Mesothelial cell of epicardium (in vitro differentiated cells): ENCODE data around the gene MAPK8IP3. TPM values are rescaled to one million over a fixed set of nuclear protein-coding genes. Genes with fewer than 3 reads are reported as not detected.
"Not testable (repeated sequence)": the region's sequence is repeated elsewhere in the genome, so short reads cannot be mapped to it uniquely, and the experiment has no call there.

ENCODE experiments used
- DNase-seq, 2 experiments: peaks; one replicate each; pipeline ENCODE4 v3.0.0; 2021; ENCODE audit warnings: low spot score in 2 of 2; ENCODE audit not compliant: unreplicated experiment in 2 of 2
- H3K27ac Mint-ChIP-seq: 2 replicates; pipeline ENCODE4 v1.8.0; 2021; ENCODE audit warnings: mixed read lengths
- H3K27me3 Mint-ChIP-seq: 2 replicates; pipeline ENCODE4 v1.8.0; 2021; ENCODE audit warnings: low read depth, mixed read lengths
- H3K36me3 Mint-ChIP-seq: 2 replicates; pipeline ENCODE4 v1.8.0; 2021; ENCODE audit warnings: mixed read lengths
- H3K4me1 Mint-ChIP-seq: 2 replicates; pipeline ENCODE4 v1.8.0; 2021; ENCODE audit warnings: mixed read lengths
- H3K4me3 Mint-ChIP-seq: 2 replicates; pipeline ENCODE4 v1.8.0; 2021; ENCODE audit warnings: mild to moderate bottlenecking, moderate library complexity, mixed read lengths
- H3K9me3 Mint-ChIP-seq: 2 replicates; pipeline ENCODE4 v1.8.0; 2021; ENCODE audit warnings: mixed read lengths
- total RNA-seq: library from RNA; stranded (reverse); gene quantifications from 3 replicates; pipeline ENCODE4 v1.2.1, GENCODE V29; 2021
- TF ChIP-seq, protein P1 (sequence below): fragments of 200-600 bp; sonication (generic); IDR thresholded peaks from one replicate; pipeline ENCODE4 v1.5.0; 2021; ENCODE audit warnings: antibody characterized with exemption; ENCODE audit not compliant: unreplicated experiment

MAPK8IP3 gene
- total RNA-seq, 1 donor from 2014 or later = 182 TPM

DNA sequence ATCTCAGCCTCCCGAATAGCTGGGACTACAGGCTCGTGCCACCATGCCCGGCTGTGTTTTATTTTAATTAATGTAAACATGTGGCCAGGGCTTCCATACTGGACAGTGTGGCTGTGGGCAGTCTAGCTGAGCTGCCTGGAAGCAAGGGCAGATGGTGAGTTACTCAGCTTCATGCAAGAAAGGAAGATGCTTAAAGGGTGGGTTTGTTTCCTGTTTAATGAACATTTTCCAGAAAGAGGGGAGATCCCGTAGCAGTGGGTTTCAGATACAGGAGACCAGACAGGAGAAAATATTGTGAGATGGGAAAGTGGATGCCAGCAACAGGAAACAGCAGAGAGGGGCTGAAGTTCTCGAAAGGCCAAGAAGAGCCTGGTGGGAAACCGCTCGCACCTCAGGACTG lies 7.3 kb downstream of the MAPK8IP3 start:
- Mint-ChIP-seq H3K27ac (no peak overlapping the region), H3K36me3 (peaks cover 4% of the 10 kb centered on the region), H3K27me3 (no peaks in the 10 kb centered on the region), H3K9me3 (no peaks in the 10 kb centered on the region), H3K4me1 (no peaks in the 10 kb centered on the region), H3K4me3 (no peak overlapping the region)
- DNase-seq = no peak
- TF ChIP-seq, protein P1, sequence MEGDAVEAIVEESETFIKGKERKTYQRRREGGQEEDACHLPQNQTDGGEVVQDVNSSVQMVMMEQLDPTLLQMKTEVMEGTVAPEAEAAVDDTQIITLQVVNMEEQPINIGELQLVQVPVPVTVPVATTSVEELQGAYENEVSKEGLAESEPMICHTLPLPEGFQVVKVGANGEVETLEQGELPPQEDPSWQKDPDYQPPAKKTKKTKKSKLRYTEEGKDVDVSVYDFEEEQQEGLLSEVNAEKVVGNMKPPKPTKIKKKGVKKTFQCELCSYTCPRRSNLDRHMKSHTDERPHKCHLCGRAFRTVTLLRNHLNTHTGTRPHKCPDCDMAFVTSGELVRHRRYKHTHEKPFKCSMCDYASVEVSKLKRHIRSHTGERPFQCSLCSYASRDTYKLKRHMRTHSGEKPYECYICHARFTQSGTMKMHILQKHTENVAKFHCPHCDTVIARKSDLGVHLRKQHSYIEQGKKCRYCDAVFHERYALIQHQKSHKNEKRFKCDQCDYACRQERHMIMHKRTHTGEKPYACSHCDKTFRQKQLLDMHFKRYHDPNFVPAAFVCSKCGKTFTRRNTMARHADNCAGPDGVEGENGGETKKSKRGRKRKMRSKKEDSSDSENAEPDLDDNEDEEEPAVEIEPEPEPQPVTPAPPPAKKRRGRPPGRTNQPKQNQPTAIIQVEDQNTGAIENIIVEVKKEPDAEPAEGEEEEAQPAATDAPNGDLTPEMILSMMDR = no peak

DNA sequence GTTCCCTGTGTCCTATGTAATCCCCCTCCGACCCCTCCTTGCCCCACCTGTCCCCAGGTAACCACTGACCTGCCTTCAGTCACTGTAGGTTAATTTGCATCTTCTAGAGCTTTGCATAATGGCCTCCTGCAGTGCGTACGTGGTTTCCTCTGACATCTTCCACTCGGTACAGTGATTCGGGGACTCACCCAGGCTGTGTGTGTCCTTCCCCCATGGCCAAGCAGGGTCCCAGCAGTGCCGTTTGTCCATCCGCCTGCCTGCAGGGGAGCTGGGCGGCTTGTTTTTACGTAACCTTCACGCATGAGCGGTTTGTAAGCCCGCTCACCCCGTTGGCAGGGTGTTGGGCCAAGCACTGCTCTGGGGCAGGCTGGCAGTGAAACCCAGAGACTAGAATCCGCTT lies 7.9 kb downstream of the MAPK8IP3 start:
- H3K4me1 Mint-ChIP-seq = no peaks in the 10 kb centered on the region
- H3K9me3 Mint-ChIP-seq = no peaks in the 10 kb centered on the region
- H3K27ac Mint-ChIP-seq = no peak overlapping the region
- DNase-seq = no peak
- TF ChIP-seq, protein P1 = no peak
- H3K27me3 Mint-ChIP-seq = no peaks in the 10 kb centered on the region
- H3K36me3 Mint-ChIP-seq = peaks cover 7% of the 10 kb centered on the region
- H3K4me3 Mint-ChIP-seq = no peak overlapping the region

DNA sequence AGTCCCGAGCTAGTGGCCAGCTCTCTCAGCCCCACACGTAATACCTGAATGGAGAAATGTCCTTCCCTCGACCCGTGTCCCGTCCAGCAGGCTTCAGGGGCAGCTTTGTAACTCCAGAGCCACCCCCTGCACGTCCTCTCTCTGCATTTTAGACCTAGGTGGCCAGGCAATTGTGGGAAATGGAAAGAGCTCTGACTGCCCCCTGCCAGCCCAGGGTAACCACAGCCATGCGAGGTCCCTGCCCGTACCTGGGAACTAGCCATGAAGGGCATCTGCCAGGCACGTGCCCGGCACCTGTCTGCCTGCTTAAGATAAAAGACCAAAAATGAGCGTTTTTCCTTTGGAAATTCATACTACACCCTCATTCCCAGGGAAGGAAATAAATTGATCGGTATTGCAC lies 9.2 kb downstream of the MAPK8IP3 start:
- no peak overlapping the region for H3K27ac Mint-ChIP-seq
- peaks cover 7% of the 10 kb centered on the region for H3K36me3 Mint-ChIP-seq
- no peaks in the 10 kb centered on the region for H3K27me3 Mint-ChIP-seq
- TF ChIP-seq, protein P1 = no peak
- no peak overlapping the region for H3K4me3 Mint-ChIP-seq
- H3K4me1 Mint-ChIP-seq = no peaks in the 10 kb centered on the region
- H3K9me3 Mint-ChIP-seq = no peaks in the 10 kb centered on the region
- DNase-seq = no peak

DNA sequence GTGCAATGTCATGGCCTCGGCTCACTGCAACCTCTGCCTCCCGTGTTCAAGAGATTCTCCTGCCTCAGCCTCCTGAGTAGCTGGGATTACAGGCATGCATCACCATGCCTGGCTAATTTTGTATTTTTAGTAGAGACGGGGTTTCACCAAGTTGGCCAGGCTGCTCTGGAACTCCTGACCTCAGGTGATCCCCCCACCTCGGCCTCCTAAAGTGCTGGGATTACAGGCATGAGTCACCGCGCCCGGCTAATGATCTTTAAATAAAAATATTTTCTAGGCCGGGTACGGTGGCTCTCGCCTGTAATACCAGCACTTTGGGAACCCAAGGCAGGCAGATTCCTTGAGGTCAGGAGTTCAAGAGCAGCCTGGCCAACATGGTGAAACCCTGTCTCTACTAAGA lies 12.2 kb downstream of the MAPK8IP3 start:
- not testable (repeated sequence) for DNase-seq, H3K9me3 Mint-ChIP-seq, H3K4me1 Mint-ChIP-seq, H3K36me3 Mint-ChIP-seq, H3K27ac Mint-ChIP-seq, H3K27me3 Mint-ChIP-seq, H3K4me3 Mint-ChIP-seq

DNA sequence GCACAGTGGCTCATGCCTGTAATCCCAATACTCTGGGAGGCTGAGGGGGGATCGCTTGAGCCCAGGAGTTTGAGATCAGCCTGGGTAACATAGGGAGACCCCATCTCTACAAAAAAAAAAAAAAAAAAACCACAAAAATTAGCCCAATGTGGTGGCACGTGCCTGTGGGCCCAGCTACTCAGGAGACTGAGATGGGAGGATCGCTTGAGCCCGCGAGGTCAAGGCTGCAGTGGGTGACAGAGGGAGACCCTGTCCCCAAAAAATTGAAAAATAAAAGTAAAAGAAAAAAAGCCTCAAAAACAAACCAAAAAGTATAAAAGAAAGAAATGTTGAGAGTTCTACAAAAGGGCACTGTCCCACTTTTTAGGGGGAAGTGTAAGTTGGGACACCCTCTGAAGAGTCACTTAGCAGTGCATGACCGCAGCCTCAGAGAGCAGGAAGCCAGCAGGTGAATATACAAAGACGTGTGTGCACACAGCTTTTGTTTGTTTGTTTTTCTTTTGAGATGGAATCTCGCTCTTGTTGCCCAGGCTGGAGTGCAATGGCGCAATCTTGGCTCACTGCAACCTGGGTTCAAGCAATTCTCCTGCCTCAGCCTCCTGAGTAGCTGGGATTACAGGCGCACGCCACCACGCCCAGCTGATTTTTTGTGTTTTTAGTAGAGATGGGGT lies 13.7 kb downstream of the MAPK8IP3 start:
- not testable (repeated sequence) for H3K9me3 Mint-ChIP-seq, H3K27me3 Mint-ChIP-seq, DNase-seq, H3K4me3 Mint-ChIP-seq, H3K4me1 Mint-ChIP-seq, H3K36me3 Mint-ChIP-seq, H3K27ac Mint-ChIP-seq

DNA sequence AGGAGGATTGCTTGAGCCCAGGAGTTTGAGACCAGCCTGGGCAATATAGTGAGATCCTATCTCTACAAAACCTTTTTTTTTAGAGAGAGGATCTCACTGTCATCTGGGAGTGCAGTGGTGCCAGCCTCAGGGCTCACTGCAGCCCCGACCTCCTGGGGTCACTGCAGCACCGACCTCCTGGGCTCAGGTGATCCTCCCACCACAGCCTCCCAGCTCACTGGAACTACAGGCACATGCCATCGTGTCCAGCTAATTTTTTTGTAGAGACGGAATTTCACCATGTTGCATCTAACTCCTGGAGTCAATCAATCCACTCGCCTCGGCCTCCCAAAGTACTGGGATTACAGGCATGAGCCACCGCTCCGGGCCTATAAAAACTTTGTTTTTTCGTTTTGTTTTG lies 15.4 kb downstream of the MAPK8IP3 start:
- H3K4me1 Mint-ChIP-seq = peaks cover 3% of the 10 kb centered on the region
- no peak for DNase-seq
- no peak overlapping the region for H3K4me3 Mint-ChIP-seq
- H3K27ac Mint-ChIP-seq = no peak overlapping the region
- peaks cover 5% of the 10 kb centered on the region for H3K36me3 Mint-ChIP-seq
- TF ChIP-seq, protein P1 = no peak
- no peaks in the 10 kb centered on the region for H3K9me3 Mint-ChIP-seq
- no peaks in the 10 kb centered on the region for H3K27me3 Mint-ChIP-seq
